AG09309 (cell line): ENCODE results near the gene NACA.
A peak's percentile ranks its signal among the peaks of the same experiment; 100 is the strongest.

Source experiments
- DNase-seq: peaks from one replicate; pipeline ENCODE4 v3.0.0-alpha.2; 2010; ENCODE audit warnings: low read depth
- H3K4me3 ChIP-seq: 2 replicates; pipeline ENCODE4 v1.5.1; 2011; ENCODE audit warnings: mild to moderate bottlenecking, low read depth, low read length, moderate library complexity; ENCODE audit not compliant: control insufficient read depth
- TF ChIP-seq, protein P1 (sequence below): IDR thresholded peaks from 2 replicates; pipeline ENCODE4 v1.5.1; 2011; ENCODE audit warnings: mild to moderate bottlenecking, low read depth, low read length, inconsistent platforms; ENCODE audit not compliant: insufficient read depth, control insufficient read depth; ENCODE audit errors: missing control alignments

The NACA gene

DNA sequence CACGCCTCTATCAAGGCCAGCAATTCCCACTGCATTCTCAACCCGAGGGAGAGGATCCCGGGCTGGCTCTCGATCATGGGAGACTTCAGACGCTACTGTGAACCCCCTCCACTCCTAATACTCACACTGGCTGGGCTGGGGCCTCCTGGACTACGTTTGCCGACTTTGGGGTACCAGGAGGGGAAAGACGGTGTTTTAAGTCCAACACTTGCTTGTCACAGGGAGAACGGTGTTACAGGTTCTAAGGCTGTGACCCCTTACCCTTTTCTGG, 463 bp downstream of the NACA start:
- TF ChIP-seq, protein P1, sequence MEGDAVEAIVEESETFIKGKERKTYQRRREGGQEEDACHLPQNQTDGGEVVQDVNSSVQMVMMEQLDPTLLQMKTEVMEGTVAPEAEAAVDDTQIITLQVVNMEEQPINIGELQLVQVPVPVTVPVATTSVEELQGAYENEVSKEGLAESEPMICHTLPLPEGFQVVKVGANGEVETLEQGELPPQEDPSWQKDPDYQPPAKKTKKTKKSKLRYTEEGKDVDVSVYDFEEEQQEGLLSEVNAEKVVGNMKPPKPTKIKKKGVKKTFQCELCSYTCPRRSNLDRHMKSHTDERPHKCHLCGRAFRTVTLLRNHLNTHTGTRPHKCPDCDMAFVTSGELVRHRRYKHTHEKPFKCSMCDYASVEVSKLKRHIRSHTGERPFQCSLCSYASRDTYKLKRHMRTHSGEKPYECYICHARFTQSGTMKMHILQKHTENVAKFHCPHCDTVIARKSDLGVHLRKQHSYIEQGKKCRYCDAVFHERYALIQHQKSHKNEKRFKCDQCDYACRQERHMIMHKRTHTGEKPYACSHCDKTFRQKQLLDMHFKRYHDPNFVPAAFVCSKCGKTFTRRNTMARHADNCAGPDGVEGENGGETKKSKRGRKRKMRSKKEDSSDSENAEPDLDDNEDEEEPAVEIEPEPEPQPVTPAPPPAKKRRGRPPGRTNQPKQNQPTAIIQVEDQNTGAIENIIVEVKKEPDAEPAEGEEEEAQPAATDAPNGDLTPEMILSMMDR = no peak
- peak overlapping the region; percentile 88 for H3K4me3 ChIP-seq
- no peak for DNase-seq

DNA sequence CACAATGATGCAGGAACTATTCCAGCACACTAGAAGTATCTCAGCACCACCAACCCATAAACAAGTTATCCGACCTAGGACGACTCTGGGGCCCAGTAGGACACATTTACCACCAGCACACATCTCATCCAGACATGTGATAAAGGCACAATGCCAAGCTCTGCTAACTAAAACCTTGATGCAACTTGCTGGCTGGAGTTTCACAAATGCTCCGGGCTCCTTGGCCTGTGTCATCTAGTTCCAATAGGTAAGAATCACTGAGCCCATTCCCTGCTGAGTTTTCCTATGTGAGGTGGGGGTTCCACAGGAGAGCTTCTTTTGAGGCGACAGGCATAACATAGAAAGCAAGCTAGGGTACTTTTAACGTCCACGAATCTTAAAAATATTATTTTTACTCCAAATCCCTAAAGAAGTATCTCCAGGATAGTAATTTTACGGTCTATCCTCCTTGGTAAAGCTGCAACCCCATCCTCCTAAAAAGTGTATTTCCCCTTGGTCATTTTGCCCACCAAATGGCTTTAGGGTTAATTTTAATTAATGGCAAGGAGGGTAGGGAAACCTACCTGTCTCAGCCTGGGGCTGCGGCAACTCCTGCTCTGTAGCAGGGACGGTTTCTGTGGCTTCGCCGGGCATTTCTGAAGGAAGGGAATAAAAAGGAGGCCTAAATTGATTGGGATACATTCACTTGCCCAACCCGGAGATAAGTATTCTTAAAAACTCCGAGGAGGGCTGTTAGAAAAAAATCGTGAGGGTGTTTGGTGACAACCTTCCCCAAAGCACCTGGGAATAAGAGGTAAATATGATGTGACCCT, 1.0 kb downstream of the NACA start:
- TF ChIP-seq, protein P1 = no peak
- H3K4me3 ChIP-seq = peak overlapping the region; percentile 88
- peak; percentile 55 for DNase-seq

DNA sequence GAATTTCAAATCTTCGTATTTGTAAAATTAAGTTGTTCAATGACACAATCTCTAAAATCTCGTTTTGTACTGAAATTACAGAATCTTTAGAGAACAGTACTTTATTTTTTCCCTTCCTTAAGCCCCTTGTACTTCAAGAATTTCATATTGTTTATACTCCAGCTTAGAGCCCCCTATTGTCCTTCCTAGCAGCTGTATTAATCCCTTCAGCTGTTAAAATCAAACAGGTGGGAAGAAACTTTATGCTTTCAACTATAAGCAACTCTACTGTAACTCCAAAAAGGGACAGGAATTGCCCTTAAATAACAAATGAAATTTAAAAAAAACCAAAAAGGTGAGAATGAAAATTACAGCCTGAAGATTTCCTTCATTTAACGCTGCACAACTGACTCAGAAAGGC, 1.7 kb downstream of the NACA start:
- TF ChIP-seq, protein P1 = no peak
- no peak for DNase-seq
- peak overlapping the region; percentile 88 for H3K4me3 ChIP-seq

DNA sequence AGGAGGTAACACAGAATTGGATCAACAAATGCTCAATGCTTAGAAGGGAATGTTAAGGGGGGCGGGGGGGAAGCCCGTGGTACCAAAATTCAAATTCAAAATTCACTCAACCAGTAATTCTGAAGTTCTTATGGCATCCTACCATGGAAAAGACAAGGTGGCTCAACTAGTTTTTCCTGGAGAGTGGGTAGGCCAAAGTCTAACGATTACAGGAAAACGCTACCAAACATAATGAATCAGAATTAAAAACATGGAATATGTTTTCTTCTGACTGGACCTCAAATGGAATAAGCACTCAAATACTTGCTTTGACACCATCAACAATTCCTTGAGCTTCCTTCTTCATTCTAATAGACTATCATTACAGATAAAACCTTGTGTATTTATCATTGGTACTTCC, 2.3 kb downstream of the NACA start:
- TF ChIP-seq, protein P1 = no peak
- DNase-seq = no peak
- H3K4me3 ChIP-seq = no peak overlapping the region

DNA sequence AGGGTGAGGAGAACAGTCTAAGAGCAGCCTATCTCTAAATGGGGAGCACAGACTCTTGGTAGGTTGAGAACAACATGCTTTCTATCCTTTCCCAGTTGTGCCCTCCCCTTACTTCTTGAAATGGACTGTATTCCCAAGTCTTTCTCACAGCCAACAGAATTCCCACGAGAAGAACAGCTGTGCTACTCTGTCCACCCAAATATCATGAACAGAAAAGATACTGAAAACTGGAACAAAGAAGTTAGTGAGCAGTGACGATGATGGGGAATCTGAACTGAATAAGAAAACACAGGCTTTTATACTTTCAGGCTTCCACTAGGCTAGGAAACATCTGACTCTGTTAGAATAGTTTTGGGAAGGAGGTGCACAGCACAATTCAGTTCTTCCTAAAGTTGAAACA, 3.4 kb downstream of the NACA start:
- TF ChIP-seq, protein P1 = no peak
- no peak overlapping the region for H3K4me3 ChIP-seq
- no peak for DNase-seq

DNA sequence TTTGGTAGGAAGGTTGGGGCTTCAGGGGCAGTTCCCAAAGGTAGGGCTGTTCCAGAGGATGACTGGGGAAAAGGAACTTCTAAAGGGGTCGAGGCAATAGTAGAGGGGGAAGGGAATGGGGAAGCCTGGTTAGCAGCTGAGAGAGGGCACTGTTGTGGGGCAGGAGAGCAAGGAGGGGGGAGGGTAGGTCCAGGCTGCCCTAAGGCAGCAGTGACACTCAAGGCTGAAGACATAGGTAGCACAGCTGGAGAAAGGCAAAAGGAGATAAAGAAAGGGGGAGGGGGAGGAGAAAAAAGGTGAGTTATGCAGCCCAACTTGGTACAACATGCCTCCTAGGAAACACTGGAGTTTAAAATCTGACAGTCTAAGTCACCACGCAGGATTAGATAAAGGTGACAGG, 3.9 kb downstream of the NACA start:
- TF ChIP-seq, protein P1 = no peak
- no peak overlapping the region for H3K4me3 ChIP-seq
- DNase-seq = no peak

DNA sequence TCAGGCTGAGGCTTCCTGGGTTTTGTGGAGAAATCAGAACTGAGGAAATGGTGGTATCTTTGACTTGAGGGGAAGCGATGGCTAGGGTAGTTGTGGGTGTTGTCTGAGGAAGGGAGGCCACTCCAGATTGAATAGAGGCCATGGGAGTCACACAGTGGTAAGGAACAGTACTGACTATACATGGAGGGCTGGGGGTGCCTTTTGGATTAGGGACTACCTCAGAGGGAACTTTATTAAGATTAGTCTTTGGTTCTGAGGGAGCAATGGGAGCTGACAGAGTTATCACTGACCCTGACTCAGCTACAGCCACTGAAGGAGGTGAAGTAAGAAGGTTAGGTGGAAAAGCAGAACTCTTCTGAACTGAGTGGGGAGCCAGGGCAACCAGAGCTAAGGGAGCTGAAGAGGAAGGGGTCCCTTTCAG, 4.4 kb downstream of the NACA start:
- TF ChIP-seq, protein P1 = no peak
- H3K4me3 ChIP-seq = no peak overlapping the region
- DNase-seq = no peak
